Common myeloid progenitor, CD34-positive (primary cell): ENCODE data around the gene TRHDE.

Experiments
- CTCF ChIA-PET: fragments of 350-600 bp; sonication (Branson Sonifier 250); formaldehyde crosslinking; loops from one replicate; lab custom pipeline; 2021; ENCODE audit warnings: antibody characterized with exemption; lab: Charles Lee
- POLR2A ChIA-PET: fragments of 350-600 bp; sonication (Branson Sonifier 250); formaldehyde crosslinking; loops from one replicate; lab custom pipeline; 2021; ENCODE audit warnings: antibody characterized with exemption; lab: Charles Lee
- DNase-seq, 3 donors: peaks; one replicate each; pipeline versions ENCODE4 v3.0.0 to v3.0.0-alpha.2; 2013
- H3K27ac ChIP-seq, 2 experiments: 1 replicate in 1 of 2; 2 replicates in 1 of 2; pipeline ENCODE4 v1.7.0; 2013; ENCODE audit warnings: inconsistent platforms in 2 of 2, low read length in 2 of 2, mild to moderate bottlenecking in 2 of 2, low read depth in 1 of 2, moderate library complexity in 1 of 2; ENCODE audit not compliant: severe bottlenecking in 2 of 2, insufficient read depth in 1 of 2, poor library complexity in 1 of 2
- H3K27me3 ChIP-seq, 5 experiments: replicated peaks in 2 of 5; 1 replicate in 3 of 5; 2 replicates in 2 of 5; pipeline versions ENCODE4 v1.6.1 to v1.7.0; 2013; ENCODE audit warnings: low read length in 4 of 5, mild to moderate bottlenecking in 2 of 5, moderate library complexity in 2 of 5, inconsistent platforms in 1 of 5; ENCODE audit not compliant: insufficient read depth in 5 of 5, control insufficient read depth in 4 of 5
- H3K36me3 ChIP-seq, 4 experiments: 1 replicate in 2 of 4; 2 replicates in 2 of 4; pipeline versions ENCODE4 v1.6.1 to v1.7.0; 2013; ENCODE audit warnings: low read length in 3 of 4, control low read depth in 1 of 4, mild to moderate bottlenecking in 1 of 4; ENCODE audit not compliant: control insufficient read depth in 4 of 4, insufficient read depth in 4 of 4
- H3K4me1 ChIP-seq, 4 experiments: 1 replicate in 3 of 4; 2 replicates in 1 of 4; pipeline versions ENCODE4 v1.6.1 to v1.7.1; 2013; ENCODE audit warnings: low read length in 3 of 4, mild to moderate bottlenecking in 3 of 4, control low read depth in 1 of 4, inconsistent platforms in 1 of 4, moderate library complexity in 1 of 4; ENCODE audit not compliant: control insufficient read depth in 4 of 4, insufficient read depth in 4 of 4; ENCODE audit errors: control extremely low read depth in 1 of 4
- H3K4me3 ChIP-seq, 7 experiments: 1 replicate in 4 of 7; 2 replicates in 3 of 7; pipeline versions ENCODE4 v1.5.1 to v1.7.0; 2013; ENCODE audit warnings: mild to moderate bottlenecking in 7 of 7, low read length in 6 of 7, moderate library complexity in 6 of 7, inconsistent platforms in 2 of 7, low read depth in 2 of 7, control low read depth in 1 of 7; ENCODE audit not compliant: insufficient read depth in 4 of 7, control insufficient read depth in 1 of 7; ENCODE audit errors: extremely low read depth in 1 of 7
- H3K9me3 ChIP-seq, 5 experiments: 1 replicate in 4 of 5; 2 replicates in 1 of 5; pipeline versions ENCODE4 v1.6.1 to v1.7.1; 2013; ENCODE audit warnings: low read length in 4 of 5, mild to moderate bottlenecking in 2 of 5, inconsistent platforms in 1 of 5, low read depth in 1 of 5, moderate library complexity in 1 of 5; ENCODE audit not compliant: control insufficient read depth in 4 of 5, insufficient read depth in 2 of 5; ENCODE audit errors: control extremely low read depth in 1 of 5
- WGBS: methylation state at CpG from one replicate; pipeline ENCODE4 v1.1.5; 2013; ENCODE audit not compliant: insufficient coverage; 5-methylcytosine and 5-hydroxymethylcytosine counted together

TRHDE gene

GRCh38 chr12:72444125-72444524 lies 172.0 kb downstream of the TRHDE start:
- ChIA-PET CTCF (interaction anchor here (1.4 kb wide), 1 partner anchor 8 kb away, joined by 3 read pairs; no protein-coding TSS in a partner anchor), POLR2A (no interaction called here)
- no peaks in the 10 kb centered on the region for H3K9me3 ChIP-seq

DNA sequence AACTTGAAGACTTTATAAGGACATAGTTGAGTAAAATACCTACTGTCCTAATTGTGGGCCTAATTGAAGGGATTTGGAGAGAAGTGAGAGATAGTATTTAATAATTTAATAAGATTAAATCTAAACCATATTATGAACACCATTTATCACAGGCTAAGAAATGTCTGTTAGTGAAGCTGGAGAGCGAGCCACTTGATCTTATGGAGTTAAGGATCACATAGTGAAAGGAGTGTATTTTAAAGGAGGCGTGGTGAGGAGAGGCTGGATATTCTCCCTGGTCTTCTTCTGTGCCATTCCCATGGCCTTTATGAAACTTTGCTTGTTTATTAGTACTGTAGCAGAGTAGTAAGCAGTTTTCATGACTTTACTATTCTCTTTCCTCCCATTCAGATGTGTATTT lies 172.4 kb downstream of the TRHDE start:
- no peak overlapping the region for H3K4me3 ChIP-seq
- no peak overlapping the region for H3K27ac ChIP-seq
- ChIA-PET POLR2A (no interaction called here), CTCF (interaction anchor here (1.4 kb wide), 1 partner anchor 8 kb away, joined by 3 read pairs; no protein-coding TSS in a partner anchor)
- DNase-seq: no peak
- WGBS: no CpG with 5 or more reads among the region's 2 CpGs
- no peaks in the 10 kb centered on the region for H3K27me3 ChIP-seq
- no peaks in the 10 kb centered on the region for H3K4me1 ChIP-seq
- no peaks in the 10 kb centered on the region for H3K36me3 ChIP-seq
- H3K9me3 ChIP-seq: no peaks in the 10 kb centered on the region

More at GRCh38 chr12:72444125-72444524, 172.0 kb downstream of the TRHDE start:
- Histone ChIP-seq H3K36me3 (no peaks in the 10 kb centered on the region), H3K4me1 (no peaks in the 10 kb centered on the region), H3K27ac (no peak overlapping the region), H3K4me3 (no peak overlapping the region), H3K27me3 (no peaks in the 10 kb centered on the region)
- DNase-seq: no peak

GRCh38 chr12:72448089-72448488 lies 175.9 kb downstream of the TRHDE start:
- DNase-seq: no peak
- ChIA-PET POLR2A (no interaction called here), CTCF (no interaction called here)
- Histone ChIP-seq H3K27ac (no peak overlapping the region), H3K27me3 (no peaks in the 10 kb centered on the region), H3K4me3 (no peak overlapping the region), H3K4me1 (no peaks in the 10 kb centered on the region), H3K36me3 (no peaks in the 10 kb centered on the region), H3K9me3 (peaks cover 0 to 4% (median 0%) of the 10 kb centered on the region in 5 experiments)
- WGBS: no CpG with 5 or more reads among the region's 1 CpG

DNA sequence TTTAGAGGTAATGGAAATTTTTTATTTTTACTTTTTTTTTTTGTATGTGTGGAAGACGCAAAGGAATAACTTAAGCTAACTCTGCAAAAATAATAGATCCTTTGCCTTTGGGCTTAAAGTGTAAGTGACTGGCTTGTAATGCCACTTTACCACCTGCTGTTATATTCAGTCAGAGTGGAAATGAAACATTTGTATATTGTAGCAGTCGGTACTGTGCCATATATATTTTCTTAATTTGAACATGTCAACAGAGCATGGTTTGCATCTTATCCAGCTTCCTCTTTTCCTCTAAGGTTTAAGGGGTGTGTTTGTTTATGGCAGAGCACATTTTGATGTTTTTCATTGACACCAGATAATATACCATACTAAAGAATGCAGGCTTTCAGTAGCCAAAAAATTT lies 176.6 kb downstream of the TRHDE start:
- no peak overlapping the region for H3K4me3 ChIP-seq
- CTCF ChIA-PET: no interaction called here

GRCh38 chr12:72453066-72453465 lies 180.9 kb downstream of the TRHDE start:
- Histone ChIP-seq H3K36me3 (no peaks in the 10 kb centered on the region), H3K4me3 (no peak overlapping the region), H3K9me3 (peaks cover 0 to 4% (median 3%) of the 10 kb centered on the region in 5 experiments), H3K27me3 (no peaks in the 10 kb centered on the region), H3K4me1 (no peaks in the 10 kb centered on the region), H3K27ac (no peak overlapping the region)
- DNase-seq: no peak
- CTCF ChIA-PET: interaction anchor here (0.7 kb wide), 1 partner anchor 23 kb away, joined by 4 read pairs; no protein-coding TSS in a partner anchor
- POLR2A ChIA-PET: no interaction called here

More for the DNA sequence above, 176.6 kb downstream of the TRHDE start:
- Histone ChIP-seq H3K9me3 (peaks cover 0 to 4% (median 3%) of the 10 kb centered on the region in 5 experiments), H3K36me3 (no peaks in the 10 kb centered on the region), H3K4me1 (no peaks in the 10 kb centered on the region), H3K27me3 (no peaks in the 10 kb centered on the region), H3K27ac (no peak overlapping the region)
- POLR2A ChIA-PET: no interaction called here
- no peak for DNase-seq
- WGBS: no CpG with 5 or more reads among the region's 2 CpGs

DNA sequence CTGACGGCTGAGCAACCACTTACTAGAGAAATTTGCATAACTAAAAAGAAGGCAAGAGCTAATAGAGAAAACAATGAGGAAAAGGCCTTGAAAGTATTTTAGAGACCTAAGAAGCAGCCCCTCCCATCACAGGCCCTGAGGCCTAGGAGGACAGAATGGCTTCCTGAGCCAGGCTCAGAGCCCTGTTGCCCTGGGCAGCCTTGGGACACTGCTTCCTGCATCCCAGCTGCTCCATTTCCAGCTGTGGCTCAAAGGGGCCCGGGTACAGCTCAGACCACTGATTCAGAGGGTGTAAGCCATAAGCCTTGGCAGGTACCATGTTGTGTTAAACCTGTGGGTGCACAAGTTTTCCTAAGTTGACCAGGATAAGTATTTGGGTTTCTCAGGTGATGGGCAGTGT lies 181.4 kb downstream of the TRHDE start:
- ChIA-PET POLR2A (no interaction called here), CTCF (interaction anchor here (0.6 to 1.5 kb wide), 3 partner anchors 19 to 597 kb away, joined by 4 to 5 read pairs (median 4); no protein-coding TSS in a partner anchor)
- WGBS: 100% methylated on average over 1 of the region's 2 CpGs
- H3K4me1 ChIP-seq: no peaks in the 10 kb centered on the region
- no peak for DNase-seq
- no peaks in the 10 kb centered on the region for H3K36me3 ChIP-seq
- H3K27ac ChIP-seq: no peak overlapping the region
- no peak overlapping the region for H3K4me3 ChIP-seq
- peaks cover 0 to 4% (median 3%) of the 10 kb centered on the region in 5 experiments for H3K9me3 ChIP-seq
- H3K27me3 ChIP-seq: no peaks in the 10 kb centered on the region

GRCh38 chr12:72464471-72464870 lies 192.3 kb downstream of the TRHDE start:
- DNase-seq: no peak
- H3K36me3 ChIP-seq: no peaks in the 10 kb centered on the region
- H3K27ac ChIP-seq: no peak overlapping the region
- CTCF ChIA-PET: no interaction called here
- H3K27me3 ChIP-seq: no peaks in the 10 kb centered on the region
- POLR2A ChIA-PET: no interaction called here
- no peaks in the 10 kb centered on the region for H3K9me3 ChIP-seq
- H3K4me1 ChIP-seq: no peaks in the 10 kb centered on the region
- H3K4me3 ChIP-seq: no peak overlapping the region
